Measurements from ENCODE around the gene KLHL5. TPM values are rescaled to one million over a fixed set of nuclear protein-coding genes. Genes with fewer than 3 reads are reported as not detected.

The KLHL5 gene
- total RNA-seq, 1 donor from 2014 or later: 30.2 TPM

DNA sequence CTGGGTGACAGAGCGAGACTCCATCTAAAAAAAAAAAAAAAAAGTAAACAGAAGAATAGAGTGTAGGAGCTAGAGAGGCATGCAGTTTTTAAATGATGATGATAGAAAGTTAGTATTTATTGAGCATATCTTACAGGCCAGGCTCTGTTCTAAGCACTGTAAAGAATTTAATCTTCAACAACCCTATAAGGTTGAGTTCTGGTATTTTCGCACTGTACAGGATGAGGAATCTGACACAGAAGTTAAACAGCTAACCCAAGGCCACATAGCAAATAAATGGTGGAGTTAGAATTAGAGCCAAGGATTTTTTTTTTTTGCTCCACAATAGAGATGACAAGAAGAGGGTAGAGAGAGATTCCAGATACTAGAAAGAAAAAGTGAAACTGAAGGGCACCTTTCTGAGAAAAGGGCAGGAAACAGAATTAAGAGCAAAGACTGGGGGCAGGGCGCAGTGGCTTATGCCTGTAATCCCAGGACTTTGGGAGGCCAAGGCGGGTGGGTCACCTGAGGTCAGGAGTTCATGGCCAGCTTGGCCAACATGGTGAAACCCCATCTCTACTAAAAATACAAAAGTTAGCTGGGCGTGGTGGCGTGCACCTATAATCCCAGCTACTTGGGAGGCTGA lies 56.1 kb downstream of the KLHL5 start:
- TF ChIP-seq, protein P1, sequence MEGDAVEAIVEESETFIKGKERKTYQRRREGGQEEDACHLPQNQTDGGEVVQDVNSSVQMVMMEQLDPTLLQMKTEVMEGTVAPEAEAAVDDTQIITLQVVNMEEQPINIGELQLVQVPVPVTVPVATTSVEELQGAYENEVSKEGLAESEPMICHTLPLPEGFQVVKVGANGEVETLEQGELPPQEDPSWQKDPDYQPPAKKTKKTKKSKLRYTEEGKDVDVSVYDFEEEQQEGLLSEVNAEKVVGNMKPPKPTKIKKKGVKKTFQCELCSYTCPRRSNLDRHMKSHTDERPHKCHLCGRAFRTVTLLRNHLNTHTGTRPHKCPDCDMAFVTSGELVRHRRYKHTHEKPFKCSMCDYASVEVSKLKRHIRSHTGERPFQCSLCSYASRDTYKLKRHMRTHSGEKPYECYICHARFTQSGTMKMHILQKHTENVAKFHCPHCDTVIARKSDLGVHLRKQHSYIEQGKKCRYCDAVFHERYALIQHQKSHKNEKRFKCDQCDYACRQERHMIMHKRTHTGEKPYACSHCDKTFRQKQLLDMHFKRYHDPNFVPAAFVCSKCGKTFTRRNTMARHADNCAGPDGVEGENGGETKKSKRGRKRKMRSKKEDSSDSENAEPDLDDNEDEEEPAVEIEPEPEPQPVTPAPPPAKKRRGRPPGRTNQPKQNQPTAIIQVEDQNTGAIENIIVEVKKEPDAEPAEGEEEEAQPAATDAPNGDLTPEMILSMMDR (conservative IDR thresholded peaks at IDR 0.05): no peak
- Mint-ChIP-seq H3K4me1 (peaks cover 10% of the 10 kb centered on the region), H3K27me3 (ENCODE audit: low read depth) (no peaks in the 10 kb centered on the region), H3K27ac (ENCODE audit: unreplicated experiment) (no peak overlapping the region), H3K4me3 (no peak overlapping the region), H3K36me3 (ENCODE audit: low read depth) (peaks cover 32% of the 10 kb centered on the region), H3K9me3 (peaks cover 2% of the 10 kb centered on the region)
- no peak for DNase-seq (ENCODE audit: low read depth, low spot score)

DNA sequence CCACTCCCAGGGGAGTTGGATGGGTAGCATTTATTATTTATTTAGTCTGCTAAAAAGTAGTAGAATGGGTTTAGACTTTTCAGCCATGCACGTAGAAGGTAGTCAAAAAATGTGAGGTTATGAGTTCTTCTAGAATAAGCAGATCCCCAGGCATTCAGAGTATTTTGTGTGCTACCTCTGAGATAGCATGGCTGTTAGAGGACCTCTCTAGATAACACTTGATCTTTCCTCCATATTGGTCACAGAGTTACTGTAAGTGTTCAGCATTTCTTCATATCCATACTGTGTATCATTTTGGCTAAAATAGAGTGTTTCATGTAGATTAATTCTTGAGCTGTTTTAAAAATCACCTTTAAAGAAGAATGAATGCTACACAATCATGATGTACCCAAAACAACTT lies 58.4 kb downstream of the KLHL5 start:
- peaks cover 2% of the 10 kb centered on the region for H3K9me3 Mint-ChIP-seq
- DNase-seq (ENCODE audit: low read depth, low spot score): no peak
- no peaks in the 10 kb centered on the region for H3K27me3 Mint-ChIP-seq (ENCODE audit: low read depth)
- H3K4me1 Mint-ChIP-seq: peaks cover 10% of the 10 kb centered on the region
- no peak overlapping the region for H3K4me3 Mint-ChIP-seq
- H3K36me3 Mint-ChIP-seq (ENCODE audit: low read depth): peaks cover 28% of the 10 kb centered on the region
- TF ChIP-seq, protein P1 (conservative IDR thresholded peaks at IDR 0.05): no peak
- H3K27ac Mint-ChIP-seq (ENCODE audit: unreplicated experiment): no peak overlapping the region

DNA sequence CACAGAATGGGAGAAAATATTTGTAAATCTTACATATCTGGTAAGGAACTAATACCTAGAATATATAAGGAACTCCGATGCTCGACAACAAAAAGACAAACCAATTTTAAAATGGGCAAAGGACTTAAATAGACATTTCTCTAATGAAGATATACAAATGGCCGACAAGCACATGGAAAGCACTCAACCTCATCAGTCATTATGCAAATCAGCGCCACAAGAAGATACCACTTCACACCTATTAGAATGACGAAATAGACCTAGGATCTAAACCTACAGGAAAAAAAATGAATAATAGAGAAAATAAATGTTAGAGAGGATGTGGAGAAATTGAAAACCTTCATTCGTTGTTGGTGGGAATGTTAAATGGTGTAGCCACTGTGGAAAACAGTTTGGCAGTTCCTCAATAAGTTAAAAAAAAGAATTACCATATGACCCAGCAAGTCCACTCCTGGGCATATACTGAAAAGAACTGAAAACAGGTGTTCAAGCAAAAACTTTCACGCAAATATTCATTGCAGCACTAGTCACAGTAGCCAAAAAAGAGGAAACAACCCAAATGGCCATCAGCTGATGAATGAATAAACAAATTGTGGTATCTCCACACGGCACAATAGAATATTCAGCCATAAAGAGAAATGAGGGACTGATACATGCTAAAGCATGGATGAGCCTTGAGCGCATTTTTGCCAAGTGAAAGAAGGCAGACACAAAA lies 63.0 kb downstream of the KLHL5 start:
- Mint-ChIP-seq H3K27ac (ENCODE audit: unreplicated experiment) (no peak overlapping the region), H3K9me3 (no peaks in the 10 kb centered on the region), H3K4me1 (peaks cover 6% of the 10 kb centered on the region), H3K27me3 (ENCODE audit: low read depth) (no peaks in the 10 kb centered on the region), H3K4me3 (no peak overlapping the region), H3K36me3 (ENCODE audit: low read depth) (peaks cover 22% of the 10 kb centered on the region)
- DNase-seq (ENCODE audit: low read depth, low spot score): no peak
- TF ChIP-seq, protein P1 (conservative IDR thresholded peaks at IDR 0.05): no peak

DNA sequence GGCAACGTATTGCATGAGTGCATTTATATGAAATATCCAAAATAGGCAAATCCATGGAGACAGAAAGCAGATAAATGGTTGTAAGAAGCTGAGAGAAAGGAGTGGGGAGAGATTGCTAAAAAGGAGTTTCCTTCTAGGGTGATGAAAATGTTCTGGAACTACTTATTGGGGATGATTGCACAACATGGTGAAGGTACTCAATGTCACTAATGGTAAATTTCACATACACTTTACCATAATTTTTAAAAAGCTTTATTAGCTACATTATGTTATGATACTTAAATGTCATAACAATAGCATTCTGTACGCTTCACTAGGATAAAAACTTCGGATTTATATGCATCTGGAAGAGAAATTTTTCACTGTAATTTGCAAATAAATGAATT lies 63.6 kb downstream of the KLHL5 start:
- Mint-ChIP-seq H3K36me3 (ENCODE audit: low read depth) (peaks cover 20% of the 10 kb centered on the region), H3K4me1 (peaks cover under 1% of the 10 kb centered on the region), H3K9me3 (no peaks in the 10 kb centered on the region), H3K27ac (ENCODE audit: unreplicated experiment) (no peak overlapping the region), H3K27me3 (ENCODE audit: low read depth) (no peaks in the 10 kb centered on the region), H3K4me3 (no peak overlapping the region)
- TF ChIP-seq, protein P1 (conservative IDR thresholded peaks at IDR 0.05): no peak
- no peak for DNase-seq (ENCODE audit: low read depth, low spot score)

DNA sequence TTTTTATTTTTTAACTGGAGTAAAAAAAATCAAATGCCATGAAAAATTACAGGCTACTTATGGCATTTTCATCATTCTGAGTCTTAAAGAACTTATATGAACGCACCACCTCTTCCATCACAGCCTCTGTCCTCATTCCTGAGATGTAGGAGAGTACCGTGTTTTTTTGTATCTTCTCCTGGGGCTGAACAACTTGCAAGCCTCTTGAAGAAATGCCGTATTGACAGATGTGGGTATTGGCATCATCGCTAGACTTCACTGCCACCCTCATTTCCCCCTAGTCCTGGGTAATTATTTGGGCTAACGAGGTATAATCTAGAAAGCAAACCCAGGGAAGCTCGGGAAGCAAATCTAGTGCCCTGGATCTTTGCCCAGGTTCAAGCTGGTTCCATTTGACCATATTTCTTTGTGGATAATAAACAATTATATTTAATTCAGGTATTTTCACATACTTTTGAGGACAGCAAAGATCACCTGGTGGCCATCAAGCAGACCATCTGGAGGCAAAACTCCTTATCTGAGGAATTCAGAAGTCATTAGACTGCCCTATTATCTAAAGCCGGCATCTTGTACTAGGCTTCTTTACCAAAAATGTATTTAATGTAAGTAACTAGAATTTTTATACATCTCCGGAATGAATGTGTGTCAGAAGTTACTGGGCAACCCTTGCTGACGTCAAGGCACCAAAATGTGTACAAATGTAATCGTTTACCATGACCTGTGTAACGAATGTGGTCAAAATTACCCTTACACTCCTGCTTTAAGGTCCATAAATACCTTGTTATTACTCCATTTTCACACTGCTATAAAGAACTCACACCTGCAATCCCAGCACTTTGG lies 64.4 kb downstream of the KLHL5 start:
- H3K36me3 Mint-ChIP-seq (ENCODE audit: low read depth): peaks cover 20% of the 10 kb centered on the region
- no peak overlapping the region for H3K4me3 Mint-ChIP-seq
- no peaks in the 10 kb centered on the region for H3K9me3 Mint-ChIP-seq
- no peaks in the 10 kb centered on the region for H3K4me1 Mint-ChIP-seq
- DNase-seq (ENCODE audit: low read depth, low spot score): no peak
- H3K27me3 Mint-ChIP-seq (ENCODE audit: low read depth): no peaks in the 10 kb centered on the region
- no peak overlapping the region for H3K27ac Mint-ChIP-seq (ENCODE audit: unreplicated experiment)
- TF ChIP-seq, protein P1 (conservative IDR thresholded peaks at IDR 0.05): no peak
